Measurements from ENCODE around the gene SUCLG1. TPM values are rescaled to one million over a fixed set of nuclear protein-coding genes. Genes with fewer than 3 reads are reported as not detected.

Gene SUCLG1
- total RNA-seq, 1 donor, result 66.1 TPM

Other genes with a start within 250 kb of the SUCLG1 start
- gene DNAH6, start 57.2 kb upstream of the SUCLG1 start, total RNA-seq, result under 0.01 TPM in 2 replicates

Measured in fibroblast of villous mesenchyme (primary cell).